T-helper 2 cell treated with Interferon-gamma antibody and Interleukin-4, amounts not matched to agents 100 ng/mL and 5 ng/mL, for 36 hours (primary cell): ENCODE results near the gene SULT2B1. TPM values are rescaled to one million over a fixed set of nuclear protein-coding genes. Genes with fewer than 3 reads are reported as not detected.

ENCODE experiments used
- intact Hi-C: fragments of 100-400 bp; cut with micrococcal nuclease; formaldehyde crosslinking; loops from one replicate; pipeline ENCODE4 v1.15.1; 2023
- total RNA-seq: library from RNA; stranded (reverse); gene quantifications from 2 replicates; pipeline ENCODE4 v1.2.3, GENCODE V29; 2022

The SULT2B1 gene
- total RNA-seq, 1 donor from 2014 or later: 0.16 TPM

DNA sequence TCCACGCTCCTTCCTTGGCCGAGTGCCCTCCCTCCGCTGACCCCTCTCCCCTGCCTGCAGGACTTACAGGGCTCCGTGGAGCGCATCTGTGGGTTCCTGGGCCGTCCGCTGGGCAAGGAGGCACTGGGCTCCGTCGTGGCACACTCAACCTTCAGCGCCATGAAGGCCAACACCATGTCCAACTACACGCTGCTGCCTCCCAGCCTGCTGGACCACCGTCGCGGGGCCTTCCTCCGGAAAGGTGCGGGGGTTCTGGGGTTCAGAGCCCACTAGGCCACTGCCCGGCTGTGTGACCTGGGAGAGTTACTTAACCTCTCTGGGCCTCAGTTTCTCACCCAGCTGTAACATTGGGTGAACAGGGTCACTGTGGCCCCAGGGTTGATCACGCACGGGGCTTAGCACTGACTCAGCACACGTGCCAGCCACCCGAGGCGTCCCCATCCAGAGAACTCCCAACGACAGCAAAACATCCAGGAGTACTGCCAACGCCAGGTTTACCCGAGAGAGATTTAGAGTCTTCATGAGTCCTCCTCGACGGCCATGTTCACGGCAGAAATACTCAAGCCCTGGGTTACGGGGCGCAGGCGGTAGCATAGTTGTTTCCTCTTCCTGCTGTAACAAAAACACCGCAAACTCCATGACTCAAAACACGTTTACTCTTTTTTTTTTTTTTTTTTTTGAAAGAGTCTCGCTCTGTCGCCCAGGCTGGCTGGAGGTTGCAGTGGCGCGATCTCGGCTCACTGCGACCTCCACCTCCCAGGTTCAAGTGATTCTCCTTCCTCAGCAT, 44.9 kb downstream of the SULT2B1 start:
- intact Hi-C loops: no loop called here

DNA sequence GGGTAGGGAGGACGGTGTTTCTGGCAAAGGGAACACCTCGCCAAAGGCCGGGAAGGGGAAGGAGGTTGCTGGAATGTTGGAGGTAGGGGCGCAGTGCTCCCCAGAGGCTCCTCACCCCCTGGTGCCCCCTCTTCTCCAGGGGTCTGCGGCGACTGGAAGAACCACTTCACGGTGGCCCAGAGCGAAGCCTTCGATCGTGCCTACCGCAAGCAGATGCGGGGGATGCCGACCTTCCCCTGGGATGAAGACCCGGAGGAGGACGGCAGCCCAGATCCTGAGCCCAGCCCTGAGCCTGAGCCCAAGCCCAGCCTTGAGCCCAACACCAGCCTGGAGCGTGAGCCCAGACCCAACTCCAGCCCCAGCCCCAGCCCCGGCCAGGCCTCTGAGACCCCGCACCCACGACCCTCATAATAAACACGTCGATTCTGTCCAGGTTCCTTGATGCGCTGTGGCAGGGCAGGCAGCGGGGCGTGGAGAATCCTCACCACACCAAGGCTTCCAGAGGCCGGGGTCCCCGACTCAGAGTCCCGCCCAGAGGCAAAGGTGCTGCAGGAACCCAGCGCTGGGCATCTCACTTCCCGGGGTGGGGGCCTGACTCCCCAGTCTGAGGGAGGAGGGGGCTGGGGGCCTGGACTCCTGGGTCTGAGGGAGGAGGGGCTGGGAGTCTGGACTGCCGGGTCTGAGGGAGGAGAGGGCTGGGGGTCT, 47.2 kb downstream of the SULT2B1 start:
- intact Hi-C loops: no loop called here

DNA sequence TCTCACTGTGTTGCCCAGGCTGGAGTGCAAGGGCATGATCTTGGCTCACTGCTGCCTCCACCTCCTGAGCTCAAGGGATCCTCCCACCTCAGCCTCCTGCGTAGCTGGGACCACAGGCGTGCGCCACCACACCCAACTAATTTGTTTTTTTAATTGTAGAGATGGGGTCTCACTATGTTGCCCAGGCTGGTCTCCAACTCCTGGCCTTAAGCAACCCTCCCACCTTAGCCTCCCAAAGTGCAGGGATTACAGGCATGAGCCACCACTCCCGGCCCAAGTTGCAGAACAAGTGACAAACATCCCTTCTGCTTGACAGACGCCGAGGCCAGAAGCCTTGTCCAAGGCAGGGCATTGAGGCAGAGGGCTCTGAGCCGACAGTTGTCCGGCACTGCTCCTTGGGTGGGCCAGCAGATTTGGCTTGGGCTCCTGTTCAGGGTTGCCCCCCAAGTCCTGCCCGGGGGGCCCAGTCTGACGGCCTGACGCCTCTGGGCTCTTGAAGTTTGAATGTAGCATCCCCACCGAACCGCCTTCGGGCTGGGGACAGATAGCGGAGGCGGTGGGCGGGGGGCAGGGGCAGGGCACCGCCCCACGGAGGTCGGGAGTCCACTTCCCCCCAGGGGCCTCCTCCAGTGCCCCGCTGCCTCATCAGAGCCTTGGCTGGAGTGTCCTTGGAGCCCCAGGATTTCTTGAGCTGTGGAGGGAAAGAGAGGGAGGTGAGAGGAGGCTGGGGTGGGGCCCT, 48.9 kb downstream of the SULT2B1 start:
- intact Hi-C loops: no loop called here

DNA sequence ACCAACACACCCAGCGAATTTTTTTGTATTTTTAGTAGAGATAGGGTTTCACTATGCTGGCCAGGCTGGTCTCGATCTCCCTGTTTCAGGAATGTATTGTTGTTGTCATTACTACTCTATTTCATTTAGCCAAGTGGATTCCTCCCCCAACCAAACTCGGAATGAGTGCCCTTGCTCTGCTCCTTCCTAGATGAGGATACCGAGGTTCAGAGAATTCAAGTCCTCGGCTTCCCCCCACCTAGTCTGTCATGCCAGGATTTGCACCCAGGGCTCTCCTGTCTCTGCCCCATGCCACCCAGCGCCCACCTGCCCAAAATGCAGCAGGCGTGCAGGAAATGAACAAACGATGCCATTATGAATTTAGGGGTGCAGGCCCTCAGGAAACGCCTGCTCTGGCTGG, 51.0 kb downstream of the SULT2B1 start:
- intact Hi-C loops: no loop called here

DNA sequence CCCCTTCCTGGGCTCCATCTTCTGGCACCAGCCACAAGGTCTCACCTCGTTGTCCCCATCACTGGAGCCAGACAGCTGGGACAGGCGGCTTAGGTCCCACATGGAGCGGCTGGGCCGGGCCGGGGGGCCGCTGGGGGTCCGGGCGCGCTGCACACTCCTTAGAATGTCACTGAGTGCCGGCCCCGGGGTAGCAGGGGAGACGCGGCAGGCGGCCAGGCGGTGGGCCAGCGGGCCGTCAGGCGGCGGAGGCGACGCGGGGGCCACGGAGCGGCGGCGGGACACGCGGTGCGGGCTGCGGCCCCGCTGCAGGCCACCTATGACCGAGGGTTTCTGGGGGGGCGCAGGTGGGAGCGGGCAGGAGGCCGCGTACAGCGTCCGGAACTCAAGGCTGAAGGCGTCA, 51.5 kb downstream of the SULT2B1 start:
- intact Hi-C loops: no loop called here

DNA sequence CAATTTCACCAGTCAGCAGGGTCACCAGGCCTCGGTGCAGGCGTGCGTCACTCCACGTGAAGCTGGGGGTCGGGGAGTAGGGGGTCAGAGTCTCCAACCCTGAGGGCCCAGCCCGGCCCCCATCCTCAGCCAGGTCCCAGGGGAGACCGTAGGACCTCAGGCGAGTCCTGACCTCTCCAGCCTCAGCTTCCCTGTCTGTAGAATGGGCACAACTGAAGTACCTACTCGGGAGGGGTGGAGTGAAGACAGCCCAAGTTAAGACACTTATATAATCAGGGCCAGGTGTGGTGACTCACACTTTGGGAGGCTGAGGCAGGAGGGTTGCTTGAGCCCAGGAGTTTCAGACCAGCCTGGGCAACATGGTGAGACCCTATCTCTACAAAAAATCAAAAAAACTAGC, 51.9 kb downstream of the SULT2B1 start:
- intact Hi-C loops: no loop called here

DNA sequence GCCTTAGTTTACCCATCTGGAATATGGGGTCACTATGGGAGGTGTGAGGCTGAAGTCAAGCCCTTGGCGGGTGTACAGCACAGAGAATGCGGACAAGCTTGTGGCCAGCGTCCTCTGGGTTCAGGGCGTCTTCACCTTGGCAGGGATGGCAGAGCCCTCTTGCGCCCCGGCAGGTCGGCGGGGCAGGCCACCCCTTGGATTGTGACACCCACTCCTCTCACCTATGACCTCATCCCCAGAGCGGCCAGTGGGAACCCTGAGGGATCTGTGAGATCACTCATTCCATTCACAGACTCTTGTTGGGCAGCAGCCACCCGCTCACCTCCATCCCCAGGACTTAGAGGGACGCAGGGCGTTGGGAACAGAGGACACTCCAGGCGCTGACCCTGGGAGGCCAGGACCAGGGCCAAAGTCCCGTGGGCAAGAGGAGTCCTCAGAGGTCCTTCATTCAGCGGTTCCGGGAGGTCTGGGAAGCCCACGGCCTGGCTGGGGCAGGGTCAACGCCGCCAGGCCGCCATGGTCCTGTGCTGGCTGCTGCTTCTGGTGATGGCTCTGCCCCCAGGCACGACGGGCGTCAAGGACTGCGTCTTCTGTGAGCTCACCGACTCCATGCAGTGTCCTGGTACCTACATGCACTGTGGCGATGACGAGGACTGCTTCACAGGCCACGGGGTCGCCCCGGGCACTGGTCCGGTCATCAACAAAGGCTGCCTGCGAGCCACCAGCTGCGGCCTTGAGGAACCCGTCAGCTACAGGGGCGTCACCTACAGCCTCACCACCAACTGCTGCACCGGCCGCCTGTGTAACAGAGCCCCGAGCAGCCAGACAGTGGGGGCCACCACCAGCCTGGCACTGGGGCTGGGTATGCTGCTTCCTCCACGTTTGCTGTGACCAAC, 54.7 kb downstream of the SULT2B1 start, which contains the start of gene SPACA4:
Gene SPACA4, plus strand, starts transcription at position 280 of the 896 bp plus-strand sequence. Its CDS starts 237 bp downstream, at position 517.
- intact Hi-C loops: no loop called here

DNA sequence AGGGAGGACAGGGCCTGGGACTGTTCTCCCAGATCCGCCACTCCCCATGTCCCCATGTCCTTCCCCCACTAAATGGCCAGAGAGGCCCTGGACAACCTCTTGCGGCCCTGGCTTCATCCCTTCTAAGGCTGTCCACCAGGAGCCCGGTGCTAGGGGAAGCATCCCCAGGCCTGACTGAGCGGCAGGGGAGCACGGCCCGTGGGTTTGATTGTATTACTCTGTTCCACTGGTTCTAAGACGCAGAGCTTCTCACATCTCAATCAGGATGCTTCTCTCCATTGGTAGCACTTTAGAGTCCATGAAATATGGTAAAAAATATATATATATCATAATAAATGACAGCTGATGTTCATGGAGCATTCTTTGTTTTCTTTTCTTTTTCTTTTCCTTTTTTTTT, 55.4 kb downstream of the SULT2B1 start:
- intact Hi-C loops: no loop called here

DNA sequence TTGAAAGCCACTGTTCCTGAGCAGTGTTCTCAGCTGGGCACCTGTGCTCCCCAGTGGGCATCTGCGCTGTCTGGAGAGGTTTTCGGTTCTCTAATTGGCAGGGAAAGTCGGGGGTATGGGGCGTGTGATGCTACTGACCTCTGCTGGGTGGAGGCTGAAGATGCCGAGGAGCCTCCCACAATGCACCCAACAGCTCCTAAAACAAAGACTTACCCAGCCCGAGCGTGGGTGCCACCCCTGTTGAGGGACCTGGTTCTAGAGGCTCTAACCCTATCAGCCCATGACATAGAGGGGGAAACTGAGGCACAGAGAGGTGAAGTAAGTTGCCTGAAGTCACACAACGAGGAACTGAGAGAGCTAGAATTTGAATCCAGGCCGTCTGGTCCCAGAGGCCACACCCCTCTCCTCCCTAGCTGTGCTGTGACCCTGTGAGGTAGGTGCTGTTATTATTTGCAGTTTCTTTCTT, 56.9 kb downstream of the SULT2B1 start:
- intact Hi-C loops: no loop called here

DNA sequence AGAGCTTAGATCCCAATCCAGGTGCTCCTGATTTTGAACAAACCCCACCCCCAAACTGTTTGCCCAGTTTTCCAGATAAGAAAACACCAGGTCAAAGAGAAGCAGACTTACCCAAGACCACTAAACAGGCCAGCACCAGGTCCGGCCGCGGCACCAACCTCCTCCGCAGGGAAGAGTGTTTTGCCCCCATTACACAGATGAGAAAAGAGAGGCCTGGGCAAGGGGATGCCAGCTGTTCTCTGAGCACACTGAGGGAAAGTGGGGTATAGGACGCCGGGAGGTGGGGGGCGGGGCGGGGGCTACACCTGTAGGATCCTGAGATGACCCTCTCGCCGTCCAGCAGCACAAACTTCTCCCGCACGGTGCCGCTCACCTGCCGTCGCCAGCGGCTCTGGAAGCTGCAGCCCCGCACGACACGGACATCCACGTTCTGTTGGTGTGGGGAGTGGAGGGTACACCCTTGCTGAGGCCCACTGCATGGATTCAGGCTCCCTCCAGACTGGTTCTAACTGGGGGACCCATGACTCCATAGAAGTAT, 57.7 kb downstream of the SULT2B1 start:
- intact Hi-C loops: no loop called here

DNA sequence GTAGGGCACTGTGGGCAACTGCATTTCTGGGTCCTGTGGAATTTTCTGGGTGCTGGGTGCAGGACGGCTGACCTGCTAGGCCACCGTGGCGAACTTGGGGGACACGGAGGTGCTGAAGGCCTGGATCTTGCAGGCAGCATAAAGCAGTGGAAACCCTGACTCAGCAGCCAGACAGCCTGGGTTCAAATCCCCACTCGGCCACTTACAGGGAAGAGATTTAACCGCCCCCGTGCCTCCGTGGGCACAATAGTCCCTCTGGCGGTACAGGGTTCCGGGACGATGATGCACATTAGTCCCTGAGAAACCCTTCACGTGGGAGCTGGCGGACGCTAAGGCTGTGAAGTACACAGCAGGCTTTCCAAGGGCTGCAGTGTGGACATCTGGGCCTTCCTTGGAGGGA, 59.9 kb downstream of the SULT2B1 start:
- intact Hi-C loops: no loop called here

DNA sequence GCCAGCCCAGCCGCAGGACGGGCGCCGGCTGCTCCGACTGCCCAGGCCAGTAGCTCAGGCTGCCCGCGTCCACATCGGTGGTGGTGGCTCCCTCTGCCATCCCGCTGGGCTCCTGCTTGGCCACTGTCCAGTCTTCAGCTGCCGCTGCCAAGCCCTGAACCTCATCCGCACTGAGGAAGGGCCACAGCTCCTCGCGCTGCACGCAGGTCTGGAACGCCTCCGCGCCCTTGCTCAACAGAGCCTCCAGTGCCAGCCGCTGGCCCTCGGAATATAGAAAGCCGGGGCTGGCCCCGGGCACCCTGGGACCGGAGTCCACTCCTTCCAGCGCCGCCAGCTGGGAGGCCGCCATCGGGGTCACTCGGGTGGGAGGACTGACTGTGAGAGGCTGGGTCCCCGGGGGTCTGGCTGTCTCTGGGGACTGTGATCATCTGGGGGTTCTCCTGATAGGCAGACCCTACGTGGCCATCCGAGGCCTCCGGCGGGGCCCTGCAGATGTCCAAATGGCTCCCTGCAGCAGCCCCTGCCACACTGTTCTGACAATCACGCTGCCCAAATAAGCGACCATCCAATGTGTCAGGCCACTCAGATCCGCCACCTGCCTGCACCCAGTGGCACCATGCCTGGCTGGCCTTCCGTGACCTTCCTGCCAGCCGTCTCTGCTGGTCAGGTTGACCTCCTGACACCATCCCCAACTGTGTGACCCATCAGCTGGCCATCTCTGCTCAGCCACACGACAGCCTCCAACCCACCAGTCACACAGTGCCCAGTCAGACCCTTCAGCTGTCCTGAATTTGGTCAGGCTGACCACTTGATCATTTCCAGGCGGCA, 61.3 kb downstream of the SULT2B1 start:
- intact Hi-C loops: no loop called here

DNA sequence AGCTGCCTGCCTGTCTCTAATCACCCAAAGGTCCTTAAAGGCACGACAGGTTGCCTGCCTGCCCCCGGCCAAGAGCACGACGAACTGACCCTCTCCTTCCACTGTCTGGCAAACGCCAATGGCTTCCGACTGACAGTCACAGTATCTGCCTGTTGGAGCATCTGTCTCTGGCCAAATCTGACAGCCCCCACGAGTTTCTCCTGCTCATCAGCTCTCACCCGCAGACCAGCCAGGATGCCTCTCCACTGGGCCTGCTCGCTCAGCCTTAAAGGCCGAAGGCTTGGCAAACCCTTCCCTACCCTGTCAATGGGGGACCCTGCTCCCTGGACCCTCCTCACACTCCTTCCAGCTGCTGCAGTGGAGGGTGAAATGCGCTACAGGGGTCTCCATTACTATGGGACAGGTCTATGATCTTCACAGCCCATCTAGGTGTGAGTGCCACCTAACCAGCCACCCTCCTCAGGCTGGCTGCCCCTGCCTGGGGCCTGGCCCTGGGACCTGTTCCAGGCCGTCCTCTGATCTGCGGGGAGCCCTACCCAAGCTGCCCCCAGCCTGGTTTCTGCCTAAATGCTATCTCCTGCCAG, 62.0 kb downstream of the SULT2B1 start:
- intact Hi-C loops: no loop called here

DNA sequence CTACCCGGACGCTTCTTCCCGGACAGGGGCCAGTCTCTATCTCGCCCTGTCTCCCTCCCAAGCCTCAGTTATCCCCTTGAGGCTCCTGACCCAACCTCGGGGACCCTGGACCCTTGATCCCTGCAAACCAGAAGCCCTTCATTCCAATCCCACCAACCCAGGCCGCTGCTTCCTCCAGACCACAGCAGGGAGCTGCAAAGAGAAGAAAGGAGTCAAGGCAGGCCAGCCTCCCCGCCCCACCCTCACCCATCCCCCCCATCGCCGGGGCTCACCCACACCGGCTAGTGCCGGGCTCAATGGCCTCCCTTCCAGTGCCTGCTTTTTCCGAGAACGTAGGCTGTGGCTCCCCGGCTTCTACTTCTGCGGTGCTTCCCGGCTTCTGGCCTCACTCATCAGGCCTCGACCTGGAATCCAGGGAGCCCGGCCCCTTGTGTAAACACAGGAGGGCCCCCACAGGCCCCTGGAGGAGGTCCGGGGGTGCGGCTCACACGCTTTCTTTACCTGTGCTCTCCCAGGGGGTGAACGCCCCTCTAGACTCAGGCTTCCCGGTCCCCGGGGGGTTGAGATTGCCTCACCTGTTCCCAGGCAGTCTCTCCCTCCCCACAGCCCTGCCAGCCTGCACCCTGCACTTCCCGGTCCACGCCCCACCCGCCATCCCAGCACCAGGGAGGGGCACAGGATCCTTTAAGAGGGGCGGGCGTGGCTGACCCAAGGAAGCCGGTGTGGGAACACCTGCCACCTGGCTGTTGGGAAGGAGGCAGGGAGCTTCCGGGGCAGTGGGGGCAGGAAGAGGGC, 62.7 kb downstream of the SULT2B1 start, which contains the start of gene FAM83E:
Gene FAM83E, minus strand, starts transcription at position 641 of the 795 bp plus-strand sequence. CDS start 1,704 bp downstream, outside the sequence.
- intact Hi-C loops: no loop called here

DNA sequence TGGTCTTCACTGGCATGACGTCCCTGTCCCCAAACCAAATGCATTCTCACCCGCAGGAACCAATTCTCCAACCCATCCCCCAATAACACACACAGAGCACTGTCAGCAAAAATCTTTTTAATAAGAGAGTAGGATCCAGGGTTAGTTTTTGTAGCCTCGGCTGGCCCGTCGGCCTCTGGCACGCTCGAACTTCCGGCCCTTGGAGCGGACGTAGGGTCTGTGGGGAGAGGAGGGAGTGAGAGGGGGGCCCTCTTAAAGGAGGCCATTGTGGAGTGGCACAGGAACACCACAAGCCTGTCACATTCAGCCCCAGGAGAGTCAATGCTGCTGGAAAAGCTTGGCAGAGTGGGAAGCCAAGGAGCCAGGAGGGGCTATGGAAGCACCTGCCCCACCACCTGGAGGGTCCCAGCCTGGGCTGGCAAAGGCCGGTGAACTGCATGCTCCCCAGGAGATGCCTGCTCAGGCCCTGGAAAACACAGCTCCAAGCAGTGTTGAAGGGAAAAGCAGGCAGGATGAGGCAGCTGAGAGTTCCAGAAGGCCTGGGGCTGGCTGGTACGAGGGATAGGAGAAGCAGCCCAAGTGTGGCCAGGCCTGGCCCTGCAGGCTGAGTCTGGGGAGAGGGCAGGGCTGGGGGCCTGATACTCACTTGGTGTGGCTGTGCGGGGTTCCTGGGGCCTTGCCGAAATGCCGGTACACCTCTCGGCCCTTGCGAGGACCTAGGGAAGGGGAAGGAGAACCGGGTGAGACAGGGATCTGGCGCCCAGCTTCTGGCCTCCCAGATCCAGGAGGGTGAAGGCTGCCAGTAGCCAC, 63.5 kb downstream of the SULT2B1 start:
- intact Hi-C loops: no loop called here

DNA sequence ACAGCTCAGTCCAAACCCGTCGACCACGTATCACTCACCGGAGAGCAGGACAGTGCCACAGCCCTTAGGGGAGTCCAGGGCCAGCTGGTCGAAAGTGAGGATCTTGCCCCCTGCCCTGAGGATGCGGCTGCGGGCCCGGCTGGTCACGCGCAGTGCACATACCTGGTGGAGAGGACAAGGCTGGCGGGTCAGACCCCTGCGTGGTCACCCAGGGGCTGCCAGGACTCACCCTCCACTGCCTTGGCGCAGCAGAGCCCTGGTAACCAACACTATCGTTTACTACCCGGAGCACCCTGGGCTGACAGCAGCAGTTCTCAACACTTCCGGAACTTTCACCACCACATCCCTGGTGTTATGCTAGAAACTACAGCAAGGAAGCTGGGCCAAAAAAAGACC, 64.1 kb downstream of the SULT2B1 start:
- intact Hi-C loops: no loop called here

DNA sequence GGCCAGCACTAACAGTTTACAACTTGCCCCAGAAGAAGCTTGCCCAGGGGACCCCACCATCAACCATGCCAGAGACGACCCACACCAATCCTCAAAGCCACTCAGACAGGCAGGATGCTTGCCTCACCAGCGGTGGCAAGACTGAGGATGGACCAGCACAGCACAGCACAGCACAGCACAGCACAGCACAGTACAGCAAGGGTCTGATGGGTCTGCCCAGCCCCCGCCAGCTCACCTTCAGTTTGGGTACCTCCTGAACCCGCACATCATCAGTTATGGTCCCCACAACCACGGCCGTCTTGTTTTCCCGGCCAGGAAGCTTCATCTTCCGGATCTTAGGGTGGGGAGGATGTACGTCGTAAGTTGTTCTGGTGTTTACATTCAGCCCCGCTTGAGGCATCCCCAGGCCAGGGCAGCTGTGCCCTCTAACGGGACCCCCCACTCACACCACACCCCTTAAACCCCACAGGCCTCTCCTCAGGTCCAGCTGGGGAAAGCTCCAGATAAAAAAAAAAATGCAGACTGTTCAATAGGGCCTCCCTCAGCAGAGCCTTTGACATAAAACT, 64.6 kb downstream of the SULT2B1 start:
- intact Hi-C loops: no loop called here
